WI38 (cell line): ENCODE measurements around the gene ZSCAN5A.

Source experiments
- H3K4me3 ChIP-seq: 2 replicates; pipeline ENCODE4 v1.5.1; 2011; ENCODE audit warnings: low read depth, mild to moderate bottlenecking, control low read depth, low read length
- CTCF ChIP-seq: IDR thresholded peaks from 2 replicates; pipeline ENCODE4 v1.5.1; 2012; ENCODE audit warnings: low read depth, mild to moderate bottlenecking, control low read depth, low read length

ZSCAN5A gene

GRCh38 chr19:56174550-56174949 is 140.1 kb downstream of the ZSCAN5A start:
- no peak overlapping the region for H3K4me3 ChIP-seq
- no peak for TF ChIP-seq CTCF

- no peak for TF ChIP-seq CTCF
- no peak overlapping the region for H3K4me3 ChIP-seq
Measured at GRCh38 chr19:56174086-56174485, 140.6 kb downstream of the ZSCAN5A start.
